GM10248 (cell line): ENCODE results near the gene MRPL21.
"Not testable (repeated sequence)": the region's sequence is repeated elsewhere in the genome, so short reads cannot be mapped to it uniquely, and the experiment has no call there.

Source experiments
- CTCF ChIA-PET: fragments of 300-600 bp; sonication (Branson Sonifier 250); formaldehyde crosslinking; extraction: SDS; loops from one replicate; lab custom pipeline; 2021; ENCODE audit warnings: antibody characterized with exemption; lab: Yijun Ruan, JAX
- POLR2A ChIA-PET: fragments of 350-650 bp; sonication (Branson Sonifier 250); formaldehyde crosslinking; extraction: SDS; loops from one replicate; lab custom pipeline; 2020; ENCODE audit warnings: antibody characterized with exemption; lab: Yijun Ruan, JAX
- DNase-seq: peaks from one replicate; pipeline ENCODE4 v3.0.0; 2012; ENCODE audit errors: extremely low spot score
- CTCF ChIP-seq: IDR thresholded peaks from 2 replicates; pipeline ENCODE4 v1.5.1; 2012; ENCODE audit warnings: mild to moderate bottlenecking, low read depth; ENCODE audit errors: extremely low read depth, missing control alignments, control extremely low read depth

The MRPL21 gene

GRCh38 chr11:68891351-68891948, 12.2 kb downstream of the MRPL21 start:
- ChIA-PET POLR2A (no interaction called here), CTCF (no interaction called here)
- TF ChIP-seq CTCF: no peak
- DNase-seq: no peak

- TF ChIP-seq CTCF: no peak
- ChIA-PET CTCF (interaction anchor here (1.0 to 1.7 kb wide), 4 partner anchors 8 to 48 kb away, joined by 3 to 4 read pairs (median 4); no protein-coding TSS in a partner anchor), POLR2A (no interaction called here)
- no peak for DNase-seq
Measured at GRCh38 chr11:68890490-68891231, 13.0 kb downstream of the MRPL21 start.

- no peak for TF ChIP-seq CTCF
- CTCF ChIA-PET: interaction anchor here (0.9 to 1.7 kb wide), 6 partner anchors 9 to 200 kb away, joined by 3 to 4 read pairs (median 4); no protein-coding TSS in a partner anchor
- POLR2A ChIA-PET: no interaction called here
- DNase-seq: no peak
Measured at GRCh38 chr11:68889948-68890446, 13.6 kb downstream of the MRPL21 start.

- POLR2A ChIA-PET, CTCF ChIA-PET, DNase-seq: not testable (repeated sequence)
Measured at GRCh38 chr11:68884827-68885226, 18.8 kb downstream of the MRPL21 start.

- POLR2A ChIA-PET: interaction anchor here (0.6 to 0.7 kb wide), 2 partner anchors 609 to 747 kb away, joined by 3 to 4 read pairs; no protein-coding TSS in a partner anchor
Measured at GRCh38 chr11:68882391-68882790, 21.2 kb downstream of the MRPL21 start.

GRCh38 chr11:68881320-68881719, 22.3 kb downstream of the MRPL21 start:
- no peak for TF ChIP-seq CTCF
- no peak for DNase-seq
- ChIA-PET POLR2A (no interaction called here), CTCF (no interaction called here)

More at GRCh38 chr11:68882391-68882790, 21.2 kb downstream of the MRPL21 start:
- TF ChIP-seq CTCF: no peak
- DNase-seq: no peak
- CTCF ChIA-PET: no interaction called here

GRCh38 chr11:68880851-68881250, 22.8 kb downstream of the MRPL21 start:
- POLR2A ChIA-PET: no interaction called here
- CTCF ChIA-PET: no interaction called here
- DNase-seq: no peak
- TF ChIP-seq CTCF: no peak
